A549 (cell line): ENCODE measurements around the gene DUX4. TPM values are rescaled to one million over a fixed set of nuclear protein-coding genes. Genes with fewer than 3 reads are reported as not detected.

Experiments used
- polyA plus RNA-seq, 4 experiments: library from polyadenylated mRNA; depleted of rRNA in 3 of 4; stranded (reverse); fragments of >200 nt; fragmentation: RNase III in 1 of 4; extraction: RNeasy Plus Mini Kit Qiagen cat#74134 plus additional on column Dnase treatment in 1 of 4; gene quantifications; 2 replicates in 3 of 4; 3 replicates in 1 of 4; pipeline ENCODE4 v1.2.3, GENCODE V29; 2011 to 2017
- small RNA-seq, 6 experiments: library from RNA; depleted of rRNA; stranded (forward); fragments of <200 nt; gene quantifications; one replicate each; pipeline ENCODE3, GENCODE V24; 2012

DUX4 gene
- polyA plus RNA-seq, 2 of the 4 experiments (the other 2 are of a cell fraction) = not detected

Small RNA genes lying within 50 kb of the gene (small RNA-seq; reads per million reads assigned to genes)
- 0 reads per million in 6 experiments for gene AC215524.1

Other genes with a start within 250 kb of the DUX4 start
- 13.3 and 26.0 TPM in 2 replicates for gene FRG1, start 232.9 kb upstream of the DUX4 start, polyA plus RNA-seq (2011; rRNA removed)
- gene FRG1, start 232.9 kb upstream of the DUX4 start, polyA plus RNA-seq (2017; fragmentation: RNase III; extraction: RNeasy Plus Mini Kit Qiagen cat#74134 plus additional on column Dnase treatment) = 29.1 to 31.0 TPM (median 30.5 TPM) in 3 replicates
- gene FRG2, start 146.5 kb upstream of the DUX4 start, polyA plus RNA-seq (2011; rRNA removed) = not detected in 2 replicates
- not detected in 3 replicates for gene FRG2, start 146.5 kb upstream of the DUX4 start, polyA plus RNA-seq (2017; fragmentation: RNase III; extraction: RNeasy Plus Mini Kit Qiagen cat#74134 plus additional on column Dnase treatment)
- gene DBET, start 109.3 kb upstream of the DUX4 start, polyA plus RNA-seq (2011; rRNA removed) = not detected in 2 replicates
- gene DBET, start 109.3 kb upstream of the DUX4 start, polyA plus RNA-seq (2017; fragmentation: RNase III; extraction: RNeasy Plus Mini Kit Qiagen cat#74134 plus additional on column Dnase treatment) = 0.03 TPM in 1 of 3 replicates, not detected in the others